Daoy (cell line): ENCODE results near the gene TOP1. TPM values are rescaled to one million over a fixed set of nuclear protein-coding genes. Genes with fewer than 3 reads are reported as not detected.
"Not testable (repeated sequence)": the region's sequence is repeated elsewhere in the genome, so short reads cannot be mapped to it uniquely, and the experiment has no call there.

ENCODE experiments used
- DNase-seq: peaks from one replicate; pipeline ENCODE4 v3.0.0-alpha.2; 2015; ENCODE audit warnings: low read depth
- total RNA-seq: library from RNA; depleted of rRNA; stranded (reverse); fragments of >200 nt; shearing (Covaris generic); gene quantifications from 2 replicates; pipeline ENCODE4 v1.2.3, GENCODE V29; 2014

TOP1 gene
- total RNA-seq, 1 experiment from 2014 or later, result 15.0 TPM

DNA sequence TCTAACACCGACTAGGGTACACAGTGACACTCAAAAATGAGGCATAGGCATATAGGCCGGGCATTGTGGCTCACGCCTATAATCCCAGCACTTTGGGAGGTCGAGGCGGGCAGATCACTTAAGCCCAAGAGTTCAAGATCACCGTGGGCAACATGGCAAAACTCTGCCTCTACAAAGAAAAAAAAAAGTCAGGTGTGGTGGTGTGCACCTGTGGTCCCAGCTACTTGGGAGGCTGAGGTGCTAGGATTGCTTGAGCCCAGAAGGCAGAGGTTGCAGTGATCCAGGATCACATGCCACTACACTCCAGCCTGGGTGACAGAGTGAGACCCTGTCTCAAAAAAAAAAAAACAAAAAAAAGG, 24.7 kb upstream of the TOP1 start:
- not testable (repeated sequence) for DNase-seq

DNA sequence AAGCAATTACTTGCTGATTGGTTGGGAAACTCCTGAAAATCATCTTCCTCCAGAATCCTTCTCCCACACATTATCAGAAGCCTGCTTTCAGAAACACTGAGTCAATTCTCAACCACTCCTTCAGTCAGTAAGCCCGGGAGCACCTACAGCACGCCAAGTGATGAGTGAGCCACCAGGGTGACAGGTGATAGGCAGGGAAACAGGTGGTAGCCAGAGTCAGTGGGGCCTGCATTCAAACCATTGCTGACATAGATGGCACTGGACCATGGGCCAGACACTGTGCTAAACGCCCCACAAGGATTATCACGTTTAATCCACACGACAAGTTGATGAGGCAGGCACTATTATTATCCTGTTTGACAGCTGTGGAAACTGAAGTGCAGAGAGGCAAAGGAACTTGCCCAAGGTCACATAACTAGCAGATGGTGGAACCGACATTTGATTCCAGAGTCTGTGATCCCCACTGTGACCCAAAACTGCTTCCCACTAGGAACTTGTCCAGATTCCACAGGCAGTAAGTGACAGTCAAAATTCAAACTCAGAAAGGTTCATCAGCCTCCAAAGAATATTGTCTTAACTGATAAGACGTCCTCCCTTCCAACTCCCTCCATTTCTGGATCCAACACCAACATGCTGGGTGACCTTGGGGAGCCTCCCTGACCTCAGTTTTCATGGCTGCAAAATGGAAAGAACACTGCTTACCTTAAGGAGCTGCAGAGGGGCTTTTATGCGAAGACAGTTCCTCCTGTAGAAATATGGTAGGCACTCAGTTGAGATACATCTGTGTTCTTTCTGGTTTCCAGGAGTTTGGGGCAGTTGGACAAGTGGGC, 23.9 kb upstream of the TOP1 start:
- peak; percentile 45 for DNase-seq

DNA sequence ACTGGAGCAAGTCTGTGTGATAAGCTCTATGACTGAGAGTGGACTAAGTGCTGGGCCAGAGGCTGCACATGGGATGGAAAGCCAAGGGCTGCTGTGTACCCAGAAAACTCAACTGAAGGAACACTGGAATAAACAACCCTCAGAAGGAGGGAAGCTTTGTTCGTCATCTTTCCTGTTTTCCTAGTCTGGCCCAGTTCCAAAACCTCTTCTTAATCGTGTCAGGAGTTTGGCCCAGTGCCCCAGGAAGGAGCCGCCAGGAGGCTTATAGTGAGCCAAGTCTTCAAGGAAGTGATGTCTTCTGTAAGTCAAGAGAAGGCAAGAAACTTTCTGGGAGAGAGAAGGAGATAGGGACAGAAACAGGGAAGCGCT, 23.3 kb upstream of the TOP1 start:
- peak; percentile 91 for DNase-seq

DNA sequence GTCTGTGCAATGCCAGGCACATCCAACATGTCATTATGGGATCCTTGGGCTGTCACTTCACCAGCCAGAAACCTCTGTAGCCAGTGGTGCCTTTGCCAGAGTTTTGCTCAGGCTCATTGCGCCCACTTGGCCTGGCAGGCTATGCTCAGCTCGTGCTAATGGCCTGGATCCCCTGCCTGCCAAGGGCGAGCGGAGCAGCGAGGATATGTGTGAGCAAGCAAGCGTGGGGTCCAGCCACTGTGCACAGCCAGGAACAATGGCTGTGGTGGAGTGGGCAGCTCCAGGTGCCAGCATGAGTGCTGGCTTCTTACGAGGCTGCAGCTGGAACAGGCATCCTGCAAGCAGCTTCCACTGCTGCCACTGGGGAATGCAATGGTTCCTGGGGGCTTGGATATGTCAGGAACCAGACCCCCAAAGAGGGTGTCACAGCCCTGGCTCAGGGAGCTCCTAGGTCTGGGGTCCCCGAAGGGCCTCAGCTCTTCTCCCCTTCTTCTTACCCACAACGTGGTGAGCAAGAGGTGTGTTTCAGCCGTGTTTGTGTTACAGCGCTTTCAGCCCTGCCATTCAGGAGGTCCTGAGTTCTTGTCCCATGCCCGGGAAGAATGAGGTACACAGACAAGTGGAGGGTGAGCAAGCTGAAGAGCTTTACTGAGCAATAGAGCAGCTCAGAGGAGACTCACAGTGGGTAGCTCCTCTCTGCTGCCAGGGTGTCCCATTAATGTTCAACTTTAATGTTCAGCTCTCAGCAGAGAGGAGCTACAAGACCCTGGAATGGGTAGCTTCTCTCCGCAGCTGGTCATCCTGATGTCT, 22.3 kb upstream of the TOP1 start:
- no peak for DNase-seq

DNA sequence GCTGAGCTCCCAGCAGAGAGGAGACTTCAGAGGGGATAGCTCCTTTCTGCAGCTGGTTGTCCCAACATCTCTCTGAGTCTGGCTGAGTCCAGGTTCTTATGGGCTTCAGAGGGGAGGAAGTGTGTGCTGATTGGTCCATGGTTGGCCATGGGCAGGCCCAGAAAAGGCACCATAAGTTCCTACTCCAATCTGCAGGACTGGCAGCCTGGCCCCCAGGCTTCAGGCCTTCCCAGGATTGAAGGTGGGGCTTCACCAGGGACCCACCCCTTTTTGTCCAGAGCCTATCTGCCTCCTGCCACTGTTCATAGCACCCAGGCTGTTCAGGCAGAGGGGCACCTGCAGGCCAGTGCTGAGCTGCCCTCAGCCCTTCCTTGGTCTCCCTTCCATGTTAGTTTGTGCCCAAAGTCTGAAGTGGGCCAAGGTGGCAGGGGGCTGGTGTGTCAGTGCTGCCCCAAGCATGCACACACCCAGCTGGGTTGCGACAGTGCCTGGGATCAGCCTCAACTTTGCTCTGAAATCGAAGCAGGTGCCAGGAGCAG, 21.6 kb upstream of the TOP1 start:
- DNase-seq, result no peak

DNA sequence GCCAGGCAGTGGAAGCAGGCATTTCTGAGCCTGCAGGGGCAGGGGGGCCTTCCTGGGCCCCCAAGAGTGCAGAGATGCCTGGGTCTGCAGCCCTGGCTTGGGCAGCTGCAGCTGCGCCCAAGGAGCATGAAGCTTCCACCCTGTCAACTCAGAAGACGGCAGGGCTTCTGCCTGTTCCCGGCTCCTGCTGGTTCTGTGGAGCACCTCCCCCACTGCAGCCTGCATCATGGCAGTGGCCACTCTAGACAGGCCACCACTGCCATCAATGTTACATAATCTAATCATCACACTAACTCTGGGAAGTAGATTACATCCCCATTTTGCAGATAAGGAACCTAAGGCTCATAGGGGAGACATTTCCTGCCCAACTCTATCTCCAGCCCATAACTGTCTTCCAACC, 21.1 kb upstream of the TOP1 start:
- DNase-seq, result no peak

DNA sequence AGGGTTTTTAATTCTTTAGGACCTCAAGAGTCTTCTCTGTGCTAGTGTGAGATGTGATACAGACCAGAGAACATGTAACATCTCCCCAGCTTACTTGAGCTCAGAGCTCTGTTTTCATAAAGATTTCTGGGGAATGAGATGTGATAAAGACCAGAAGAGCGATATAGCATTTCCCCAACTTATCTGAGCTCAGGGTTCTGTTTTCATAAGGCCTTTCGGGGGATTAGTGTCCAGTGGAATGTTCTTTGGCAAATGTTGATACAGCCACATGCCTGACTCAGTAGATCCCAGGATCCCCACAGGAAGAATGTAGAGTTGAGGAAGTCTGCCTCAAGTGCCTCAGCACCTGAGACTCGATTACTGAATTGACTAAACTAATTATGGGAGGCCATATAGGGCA, 18.7 kb upstream of the TOP1 start:
- DNase-seq, result no peak

DNA sequence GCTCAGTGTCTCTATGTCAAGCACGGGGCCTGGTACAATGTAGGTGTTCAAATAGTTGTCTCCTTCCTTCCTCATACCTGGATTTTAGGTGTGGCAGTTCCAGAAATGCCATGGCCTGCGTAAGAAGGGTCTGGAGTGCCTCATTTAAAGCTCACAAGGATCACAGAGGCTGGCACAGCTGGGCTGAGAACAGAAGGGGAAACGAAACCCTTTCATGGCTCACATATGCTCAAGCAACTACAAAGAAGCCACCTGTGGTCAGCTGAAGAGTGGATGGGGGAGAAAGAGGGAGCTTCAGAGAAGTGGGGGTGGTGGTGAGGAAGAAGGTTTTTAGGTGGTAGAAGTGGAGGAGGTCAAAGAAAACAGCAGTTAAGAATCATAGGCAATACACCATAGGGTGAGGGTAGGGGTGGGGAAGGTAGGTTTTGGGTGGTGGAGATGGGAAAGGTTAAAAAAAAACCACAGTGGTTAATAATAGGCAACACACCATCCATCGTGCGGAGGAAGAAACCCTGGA, 17.0 kb upstream of the TOP1 start:
- no peak for DNase-seq

DNA sequence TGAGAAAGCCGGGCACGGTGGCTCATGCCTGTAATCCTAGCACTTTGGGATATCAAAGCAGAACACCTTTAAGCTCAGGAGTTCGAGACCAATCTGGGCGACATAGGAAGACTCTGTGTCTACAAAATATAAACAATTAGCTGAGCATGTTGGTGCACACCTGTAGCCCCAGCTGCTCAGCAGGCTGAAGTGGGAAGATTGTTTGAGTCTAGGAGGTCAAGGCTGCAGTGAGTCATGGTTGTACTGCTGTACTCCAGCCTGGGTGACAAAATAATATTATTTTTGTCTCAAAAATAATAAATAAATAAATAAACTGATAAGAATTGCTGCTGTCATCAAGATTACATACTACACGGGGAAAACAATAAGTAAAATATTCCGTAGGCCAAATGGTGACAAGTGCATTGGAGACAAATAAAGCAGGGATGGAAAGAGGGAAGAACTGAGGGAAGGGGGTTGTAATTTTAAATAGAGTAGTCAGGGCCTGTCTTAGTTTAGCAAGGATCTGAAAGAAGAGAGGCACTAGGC, 14.0 kb upstream of the TOP1 start:
- no peak for DNase-seq

DNA sequence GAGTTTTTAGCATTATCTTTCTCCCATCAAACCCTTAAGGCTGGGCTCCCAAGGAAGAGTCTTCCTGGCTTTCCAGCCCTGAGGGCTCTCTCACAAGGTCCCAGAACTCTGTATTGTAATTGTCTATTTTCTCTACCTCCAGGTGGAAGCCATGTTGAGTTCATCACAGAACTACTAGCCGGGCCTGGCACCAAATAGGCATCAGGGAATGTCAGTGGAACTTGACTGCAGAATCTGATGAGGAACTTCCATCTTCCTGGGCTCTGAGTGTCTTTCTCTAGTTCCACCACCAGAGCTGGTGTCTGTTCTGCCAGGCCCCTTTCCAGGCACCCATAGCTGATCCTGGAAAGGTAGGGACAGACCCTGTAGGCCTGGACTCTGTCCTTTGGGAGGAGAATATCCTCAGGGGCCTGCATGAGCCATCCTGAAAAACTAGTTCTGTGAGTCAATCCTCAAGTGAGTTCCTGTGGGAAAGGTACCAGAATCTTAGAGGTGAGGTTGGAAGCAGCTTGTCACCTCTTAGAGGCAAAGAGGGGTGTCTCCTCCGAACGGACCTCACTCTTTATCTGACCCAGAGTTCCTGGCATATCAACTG, 11.1 kb upstream of the TOP1 start:
- DNase-seq, result no peak

DNA sequence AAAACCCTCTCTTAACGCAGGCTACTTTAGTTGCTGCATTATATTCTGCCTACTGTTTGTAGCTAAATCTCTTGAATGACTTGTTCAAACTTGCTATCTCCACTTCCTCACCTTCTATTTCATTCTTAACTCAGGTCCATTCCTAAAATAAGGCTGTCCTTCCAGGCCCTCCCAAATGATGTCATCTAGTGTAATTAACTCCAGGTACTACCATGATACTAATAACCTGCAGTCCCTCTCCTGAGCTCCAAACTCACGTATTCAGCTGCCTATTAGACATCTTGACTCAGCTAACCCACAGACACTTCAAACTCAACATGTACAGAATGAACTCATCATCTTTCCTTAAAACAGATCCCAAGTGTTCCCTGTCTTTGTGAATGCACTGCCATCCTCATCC, 10.5 kb upstream of the TOP1 start:
- no peak for DNase-seq

DNA sequence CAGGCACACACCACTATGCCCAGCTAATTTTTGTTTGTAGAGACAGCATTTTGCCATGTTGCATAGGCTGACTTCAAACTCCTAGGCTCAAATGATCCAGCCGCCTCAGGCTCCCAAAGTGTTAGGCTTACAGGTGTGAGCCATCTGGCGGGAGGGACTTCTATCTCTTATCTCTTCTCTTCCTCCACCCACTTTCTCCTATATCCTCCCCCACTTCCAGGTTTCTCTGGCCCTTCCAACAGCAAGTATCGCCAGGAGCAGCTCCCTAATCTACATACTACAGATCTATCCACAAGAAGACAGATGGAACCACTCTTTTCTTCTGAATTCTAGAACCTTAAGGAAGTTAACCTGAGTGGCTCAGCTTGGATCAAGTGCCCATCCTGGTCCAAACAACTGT, 5.1 kb upstream of the TOP1 start:
- DNase-seq, result no peak

DNA sequence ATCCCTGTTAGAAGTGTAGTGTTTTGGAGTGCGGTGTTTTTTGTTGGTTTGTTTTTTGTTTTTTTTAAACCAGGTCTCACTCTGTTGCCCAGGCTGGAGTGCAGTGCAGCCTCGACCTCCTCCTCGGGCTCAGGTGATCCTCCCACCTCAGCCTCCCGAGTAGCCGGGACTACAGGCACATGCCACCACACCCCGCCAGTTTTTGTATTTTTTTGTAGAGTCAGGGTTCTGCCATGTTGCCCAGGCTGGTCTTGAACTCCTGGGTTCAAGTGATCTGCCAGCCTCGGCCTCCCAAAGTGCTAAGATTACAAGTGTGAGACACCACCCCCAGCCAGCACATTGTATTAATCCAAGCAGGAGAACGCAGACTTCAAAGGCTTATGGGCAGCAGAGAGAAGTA, 1.3 kb upstream of the TOP1 start:
- DNase-seq, result no peak

DNA sequence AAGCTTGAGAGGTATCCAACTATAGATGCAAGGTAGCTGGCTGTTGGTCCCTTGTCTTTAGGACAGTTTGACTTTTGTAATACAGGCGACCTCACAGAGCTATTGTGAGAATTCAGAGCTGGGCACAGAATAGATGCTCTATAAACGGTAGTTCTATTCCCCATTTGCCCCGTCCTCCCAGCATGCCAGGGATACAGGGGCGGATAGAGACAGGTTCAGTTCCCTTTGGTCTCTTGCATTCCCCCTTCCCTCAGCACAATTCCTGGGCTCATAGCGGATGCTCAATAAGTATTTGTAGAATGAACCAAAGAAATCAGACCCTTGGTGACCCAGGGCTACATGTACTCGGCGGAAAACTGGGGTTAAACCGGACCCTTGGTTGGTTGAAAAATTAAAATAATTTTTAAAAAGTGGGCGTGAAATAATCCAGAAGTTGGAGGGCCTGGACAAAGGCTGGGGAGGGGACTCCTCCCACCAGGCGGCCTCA, 707 bp upstream of the TOP1 start:
- DNase-seq, result no peak

DNA sequence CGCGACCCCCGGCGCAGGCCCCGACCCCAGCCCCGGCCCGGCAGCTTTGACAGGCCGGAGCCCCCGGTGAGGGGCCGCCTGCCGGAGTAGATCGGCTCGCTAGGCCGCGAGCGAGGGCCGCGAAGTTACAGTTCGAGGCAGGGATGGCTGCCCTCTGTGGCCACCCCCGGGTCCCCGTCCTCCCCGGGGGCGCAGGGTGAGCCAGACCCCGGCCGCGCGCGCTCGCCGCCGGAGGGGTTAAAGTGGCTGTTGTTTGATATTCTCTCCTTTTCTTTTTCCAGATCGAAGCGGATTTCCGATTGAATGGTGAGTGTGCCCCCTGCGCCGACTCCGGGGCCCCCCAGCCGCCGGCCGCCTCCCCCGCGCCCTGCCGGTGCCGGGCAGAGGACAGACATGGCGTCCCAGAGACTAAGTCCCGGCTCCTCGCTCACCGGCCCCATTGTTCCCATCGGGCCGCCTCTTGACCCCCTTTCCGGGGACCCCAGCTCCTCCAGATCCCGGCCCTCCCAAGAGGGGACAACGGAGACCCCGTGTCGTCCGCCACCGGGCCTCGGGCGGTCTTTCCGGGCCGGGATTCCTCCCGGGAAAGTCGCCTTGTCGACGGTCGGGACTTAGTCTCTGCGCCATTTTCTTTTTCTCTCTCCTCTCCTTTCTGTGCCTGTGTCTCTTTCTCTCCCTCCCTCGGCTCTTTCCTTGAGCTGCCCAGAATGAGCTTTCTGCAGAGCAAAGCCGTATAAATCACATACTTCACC, 704 bp downstream of the TOP1 start:
- DNase-seq, result peak; percentile 24

DNA sequence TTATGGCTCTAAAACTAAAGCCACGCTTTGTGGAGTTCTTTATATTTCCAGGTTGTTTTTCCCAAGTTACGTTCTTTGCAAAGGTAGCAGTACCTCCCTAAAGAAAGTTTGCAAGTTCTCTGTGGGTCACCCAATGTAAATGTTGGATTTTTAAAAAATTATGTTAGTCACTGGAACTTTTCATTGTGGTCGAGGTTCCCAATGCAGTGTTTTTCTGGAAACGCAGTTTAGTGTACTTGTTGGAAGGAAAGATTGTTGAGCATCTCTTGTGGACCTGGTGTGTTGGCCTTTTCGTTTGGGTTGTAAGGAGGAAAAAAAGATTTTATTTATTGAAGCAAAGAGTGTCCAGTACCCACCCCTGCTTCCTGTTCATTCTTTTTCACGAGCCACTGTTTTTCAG, 1.4 kb downstream of the TOP1 start:
- DNase-seq, result no peak

DNA sequence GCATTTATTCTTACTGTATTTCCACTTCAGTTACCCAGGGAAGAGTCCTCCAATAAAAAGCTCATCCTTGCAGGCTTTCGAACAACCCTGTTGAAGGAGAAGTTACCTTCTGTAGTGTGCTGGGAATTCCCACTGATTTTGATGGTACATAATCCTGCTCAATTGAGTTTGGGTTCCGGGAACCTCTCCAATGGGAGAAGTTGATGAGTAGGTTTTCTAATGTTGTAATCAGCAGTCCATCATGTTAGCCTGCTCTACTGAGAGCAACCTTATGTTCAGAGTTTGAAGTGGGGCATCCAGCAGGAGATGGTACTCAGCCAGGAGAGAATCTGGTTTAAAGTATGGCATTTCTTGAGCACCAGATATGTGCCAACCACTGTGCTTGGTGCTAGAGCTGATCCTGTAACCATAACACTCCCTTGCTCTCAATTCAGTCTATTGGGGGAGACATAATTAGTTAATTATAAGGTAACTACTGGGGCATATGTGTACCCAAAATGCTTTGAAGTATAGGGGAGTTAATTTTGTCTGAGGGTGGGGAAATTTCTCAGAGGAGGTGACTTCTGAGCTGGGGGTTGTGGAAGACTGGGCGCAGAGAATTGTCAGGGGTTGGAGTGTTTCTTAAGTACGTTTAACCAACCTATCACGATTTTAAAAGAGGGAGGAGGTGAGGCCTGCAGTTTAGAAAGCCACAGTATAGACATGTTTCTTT, 2.1 kb downstream of the TOP1 start:
- no peak for DNase-seq

DNA sequence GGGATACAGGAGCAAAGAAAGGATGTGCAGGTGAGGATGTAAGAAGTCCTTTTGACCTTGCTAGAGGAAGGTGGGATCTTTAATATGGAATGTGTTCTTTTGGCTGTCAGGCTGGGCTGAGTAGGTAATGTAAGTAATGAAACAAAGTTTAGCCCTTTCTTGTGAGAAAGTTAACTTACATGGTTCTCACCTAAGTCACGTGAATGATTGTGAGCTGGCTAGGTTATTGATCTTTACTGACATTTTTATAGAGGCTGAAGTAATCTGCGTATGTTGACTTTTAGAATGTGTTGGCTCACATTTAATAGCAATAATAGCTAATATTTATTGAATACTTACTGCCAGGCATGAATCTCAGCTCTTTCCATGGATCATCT, 2.6 kb downstream of the TOP1 start:
- no peak for DNase-seq

DNA sequence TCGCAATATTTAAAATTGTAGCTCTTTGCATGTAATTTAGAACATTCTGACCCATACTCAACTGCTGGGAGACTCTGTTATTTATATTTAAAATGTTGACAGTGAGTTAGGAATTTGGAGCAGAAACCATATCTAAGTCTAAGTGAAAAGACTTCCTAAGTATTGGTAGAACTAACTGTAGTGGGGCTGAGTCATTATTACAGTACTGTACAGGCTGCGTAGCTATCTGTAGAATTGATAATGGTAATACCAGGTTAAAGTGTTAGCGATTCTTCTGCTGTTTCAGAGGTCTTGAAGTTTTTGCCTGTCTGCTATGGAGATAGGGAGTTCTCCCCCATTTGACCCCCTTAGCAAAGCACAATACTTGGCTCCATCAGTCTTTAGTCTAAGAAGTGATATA, 3.6 kb downstream of the TOP1 start:
- DNase-seq, result no peak

DNA sequence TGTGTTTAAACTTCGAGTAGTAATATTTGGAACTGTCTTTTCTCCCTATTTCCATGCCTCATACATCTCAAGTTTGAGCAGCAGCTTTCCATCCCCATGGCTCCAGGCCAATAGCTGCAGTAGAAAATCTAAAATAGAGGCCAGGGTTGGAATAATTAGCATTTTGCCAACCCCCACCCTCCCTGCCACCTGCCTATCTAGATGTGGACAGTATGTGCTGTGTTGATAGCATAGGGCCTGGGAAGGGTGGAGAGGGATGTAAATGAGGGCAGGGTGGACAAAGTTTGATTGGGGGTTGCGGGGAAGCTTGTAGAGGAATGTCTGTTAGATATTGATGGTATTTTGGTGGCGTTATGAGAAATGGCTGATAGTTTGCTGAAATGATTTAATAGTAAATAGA, 5.6 kb downstream of the TOP1 start:
- DNase-seq, result no peak

DNA sequence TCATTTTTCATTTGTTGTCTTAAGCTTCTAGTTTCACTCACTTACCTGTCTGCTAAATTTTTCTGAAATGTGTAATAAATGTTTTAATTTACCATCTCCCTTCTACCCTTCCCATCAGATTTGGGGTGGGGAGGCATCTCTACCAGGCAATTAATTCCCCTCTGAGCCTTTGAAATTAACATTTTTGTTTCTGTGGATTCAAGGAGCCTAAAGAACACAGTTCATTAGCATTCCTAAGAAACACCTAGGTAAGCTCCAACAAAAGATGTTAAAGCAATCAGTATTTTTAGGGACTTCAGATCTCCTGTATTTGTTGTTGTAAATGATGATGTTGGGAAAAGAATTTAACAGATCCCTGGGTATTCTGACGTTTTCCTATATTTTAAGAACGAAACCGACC, 6.6 kb downstream of the TOP1 start:
- no peak for DNase-seq
